T-helper 2 cell treated with Interferon-gamma antibody and Interleukin-4, amounts not matched to agents 5 μg/mL and 100 μg/mL, for 36 hours (primary cell): ENCODE results near the gene PRIMA1.

Experiments
- DNase-seq: peaks from one replicate; pipeline ENCODE4 v3.0.0; 2021; ENCODE audit warnings: low spot score
- H3K27ac Mint-ChIP-seq: one replicate; pipeline ENCODE4 v1.8.0; 2021; ENCODE audit warnings: mild to moderate bottlenecking, mixed read lengths
- H3K27me3 Mint-ChIP-seq: one replicate; pipeline ENCODE4 v1.8.0; 2021; ENCODE audit warnings: low read depth, mixed read lengths
- H3K36me3 Mint-ChIP-seq: one replicate; pipeline ENCODE4 v1.8.0; 2021; ENCODE audit warnings: low read depth, mixed read lengths
- H3K4me1 Mint-ChIP-seq: one replicate; pipeline ENCODE4 v1.8.0; 2021; ENCODE audit warnings: low read depth, mixed read lengths
- H3K4me3 Mint-ChIP-seq: one replicate; pipeline ENCODE4 v1.8.0; 2022; ENCODE audit warnings: mild to moderate bottlenecking, moderate library complexity, mixed read lengths
- H3K9me3 Mint-ChIP-seq: one replicate; pipeline ENCODE4 v1.8.0; 2021; ENCODE audit warnings: mixed read lengths

Gene PRIMA1

GRCh38 chr14:93742761-93743160 lies 45.5 kb downstream of the PRIMA1 start:
- no peak overlapping the region for H3K27ac Mint-ChIP-seq
- H3K9me3 Mint-ChIP-seq: no peaks in the 10 kb centered on the region
- H3K4me1 Mint-ChIP-seq: no peaks in the 10 kb centered on the region
- H3K36me3 Mint-ChIP-seq: no peaks in the 10 kb centered on the region
- no peak overlapping the region for H3K4me3 Mint-ChIP-seq
- peaks cover 2% of the 10 kb centered on the region for H3K27me3 Mint-ChIP-seq
- DNase-seq: no peak

- no peak overlapping the region for H3K4me3 Mint-ChIP-seq
- H3K9me3 Mint-ChIP-seq: no peaks in the 10 kb centered on the region
- no peak for DNase-seq
- peaks cover 2% of the 10 kb centered on the region for H3K27me3 Mint-ChIP-seq
- no peaks in the 10 kb centered on the region for H3K4me1 Mint-ChIP-seq
- no peaks in the 10 kb centered on the region for H3K36me3 Mint-ChIP-seq
- no peak overlapping the region for H3K27ac Mint-ChIP-seq
These were observed 46.6 kb downstream of the PRIMA1 start for GRCh38 chr14:93741556-93742230.

GRCh38 chr14:93737634-93738033 lies 50.7 kb downstream of the PRIMA1 start:
- no peak for DNase-seq
- Mint-ChIP-seq H3K27me3 (peaks cover 2% of the 10 kb centered on the region), H3K4me3 (no peak overlapping the region)

GRCh38 chr14:93736378-93737014 lies 51.8 kb downstream of the PRIMA1 start:
- Mint-ChIP-seq H3K36me3 (no peaks in the 10 kb centered on the region), H3K4me1 (no peaks in the 10 kb centered on the region), H3K27me3 (peaks cover 2% of the 10 kb centered on the region), H3K27ac (no peak overlapping the region), H3K9me3 (no peaks in the 10 kb centered on the region), H3K4me3 (no peak overlapping the region)
- DNase-seq: no peak

More at GRCh38 chr14:93737634-93738033, 50.7 kb downstream of the PRIMA1 start:
- Mint-ChIP-seq H3K27ac (no peak overlapping the region), H3K9me3 (no peaks in the 10 kb centered on the region), H3K36me3 (no peaks in the 10 kb centered on the region), H3K4me1 (no peaks in the 10 kb centered on the region)

- H3K27me3 Mint-ChIP-seq: no peaks in the 10 kb centered on the region
- H3K4me1 Mint-ChIP-seq: no peaks in the 10 kb centered on the region
- H3K4me3 Mint-ChIP-seq: no peak overlapping the region
- no peaks in the 10 kb centered on the region for H3K9me3 Mint-ChIP-seq
- H3K27ac Mint-ChIP-seq: no peak overlapping the region
- H3K36me3 Mint-ChIP-seq: no peaks in the 10 kb centered on the region
- no peak for DNase-seq
These were observed 53.1 kb downstream of the PRIMA1 start for GRCh38 chr14:93735206-93735605.

- Mint-ChIP-seq H3K9me3 (no peaks in the 10 kb centered on the region), H3K27ac (no peak overlapping the region), H3K4me1 (no peaks in the 10 kb centered on the region), H3K36me3 (no peaks in the 10 kb centered on the region), H3K27me3 (no peaks in the 10 kb centered on the region), H3K4me3 (no peak overlapping the region)
- no peak for DNase-seq
These were observed 54.0 kb downstream of the PRIMA1 start for GRCh38 chr14:93734086-93734822.

GRCh38 chr14:93733631-93734030 lies 54.7 kb downstream of the PRIMA1 start:
- no peaks in the 10 kb centered on the region for H3K9me3 Mint-ChIP-seq
- H3K27ac Mint-ChIP-seq: no peak overlapping the region
- H3K4me3 Mint-ChIP-seq: no peak overlapping the region
- no peaks in the 10 kb centered on the region for H3K27me3 Mint-ChIP-seq
- H3K36me3 Mint-ChIP-seq: no peaks in the 10 kb centered on the region
- DNase-seq: no peak
- no peaks in the 10 kb centered on the region for H3K4me1 Mint-ChIP-seq

GRCh38 chr14:93733231-93733630 lies 55.1 kb downstream of the PRIMA1 start:
- H3K4me1 Mint-ChIP-seq: no peaks in the 10 kb centered on the region
- H3K9me3 Mint-ChIP-seq: no peaks in the 10 kb centered on the region
- no peaks in the 10 kb centered on the region for H3K27me3 Mint-ChIP-seq
- H3K4me3 Mint-ChIP-seq: no peak overlapping the region
- no peaks in the 10 kb centered on the region for H3K36me3 Mint-ChIP-seq
- no peak overlapping the region for H3K27ac Mint-ChIP-seq
- DNase-seq: no peak

GRCh38 chr14:93732524-93732923 lies 55.8 kb downstream of the PRIMA1 start:
- no peaks in the 10 kb centered on the region for H3K36me3 Mint-ChIP-seq
- no peaks in the 10 kb centered on the region for H3K27me3 Mint-ChIP-seq
- no peaks in the 10 kb centered on the region for H3K9me3 Mint-ChIP-seq
- DNase-seq: no peak
- H3K27ac Mint-ChIP-seq: no peak overlapping the region
- no peaks in the 10 kb centered on the region for H3K4me1 Mint-ChIP-seq
- no peak overlapping the region for H3K4me3 Mint-ChIP-seq

GRCh38 chr14:93731753-93732152 lies 56.5 kb downstream of the PRIMA1 start:
- Mint-ChIP-seq H3K4me1 (no peaks in the 10 kb centered on the region), H3K4me3 (no peak overlapping the region), H3K36me3 (no peaks in the 10 kb centered on the region), H3K9me3 (no peaks in the 10 kb centered on the region), H3K27me3 (no peaks in the 10 kb centered on the region), H3K27ac (no peak overlapping the region)
- no peak for DNase-seq

- no peaks in the 10 kb centered on the region for H3K27me3 Mint-ChIP-seq
- H3K9me3 Mint-ChIP-seq: no peaks in the 10 kb centered on the region
- no peak overlapping the region for H3K27ac Mint-ChIP-seq
- H3K36me3 Mint-ChIP-seq: no peaks in the 10 kb centered on the region
- H3K4me1 Mint-ChIP-seq: no peaks in the 10 kb centered on the region
- DNase-seq: no peak
- H3K4me3 Mint-ChIP-seq: no peak overlapping the region
These were observed 58.3 kb downstream of the PRIMA1 start for GRCh38 chr14:93729993-93730392.

GRCh38 chr14:93728651-93729016 lies 59.7 kb downstream of the PRIMA1 start:
- no peak for DNase-seq
- Mint-ChIP-seq H3K27ac (no peak overlapping the region), H3K4me3 (no peak overlapping the region), H3K36me3 (no peaks in the 10 kb centered on the region), H3K4me1 (no peaks in the 10 kb centered on the region), H3K27me3 (no peaks in the 10 kb centered on the region), H3K9me3 (no peaks in the 10 kb centered on the region)

GRCh38 chr14:93727917-93728650 lies 60.2 kb downstream of the PRIMA1 start:
- H3K4me3 Mint-ChIP-seq: no peak overlapping the region
- no peaks in the 10 kb centered on the region for H3K27me3 Mint-ChIP-seq
- no peak overlapping the region for H3K27ac Mint-ChIP-seq

More at GRCh38 chr14:93727917-93728650, 60.2 kb downstream of the PRIMA1 start:
- Mint-ChIP-seq H3K36me3 (no peaks in the 10 kb centered on the region), H3K9me3 (no peaks in the 10 kb centered on the region), H3K4me1 (no peaks in the 10 kb centered on the region)
- no peak for DNase-seq
